Adrenal gland (tissue), 5 donors: ENCODE data around the gene ATP6V1A.

ENCODE experiments used
- CTCF ChIP-seq, 6 experiments: fragments of 450-650 bp in 4 of 6; fragments of 200-600 bp in 2 of 6; sonication (generic) in 1 of 6; IDR thresholded peaks; 1 replicate in 5 of 6; 2 replicates in 1 of 6; pipeline versions ENCODE4 v1.5.1 to v1.8.0; 2016 to 2021; ENCODE audit warnings: antibody characterized with exemption in 6 of 6, mild to moderate bottlenecking in 2 of 6, moderate library complexity in 1 of 6
- POLR2A ChIP-seq, 2 donors: fragments of 450-650 bp; IDR thresholded peaks; one replicate each; pipeline ENCODE4 v1.6.1; 2017; ENCODE audit warnings: antibody characterized with exemption in 2 of 2, mild to moderate bottlenecking in 2 of 2, moderate library complexity in 1 of 2
- donor health status: DM: no; HTN: no; CAD: no.

- TF ChIP-seq POLR2A (IDR thresholded peaks at IDR 0.05) (no peak), CTCF (IDR thresholded peaks at IDR 0.05) (peak; percentile 41 to 63 (median 60))
Observed at GRCh38 chr3:113844622-113845222, 97.9 kb downstream of the ATP6V1A start.
